H1 (cell line): ENCODE data around the gene FRMD5. TPM values are rescaled to one million over a fixed set of nuclear protein-coding genes. Genes with fewer than 3 reads are reported as not detected.
A peak's percentile ranks its signal among the peaks of the same experiment; 100 is the strongest.

Experiments
- CTCF ChIA-PET: fragments of 300-600 bp; sonication (Branson Sonifier 250); formaldehyde crosslinking; loops from one replicate; lab custom pipeline; 2021; ENCODE audit not compliant: partially characterized antibody; lab: Charles Lee
- POLR2A ChIA-PET: fragments of 300-600 bp; sonication (Branson Sonifier 250); formaldehyde crosslinking; loops from one replicate; lab custom pipeline; 2021; ENCODE audit warnings: inconsistent platforms; ENCODE audit not compliant: partially characterized antibody; lab: Charles Lee
- DNase-seq, 2 experiments: peaks; one replicate each; pipeline versions ENCODE4 v3.0.0 to v3.0.0-alpha.2; 2010 to 2022; ENCODE audit warnings: low spot score in 2 of 2, low read depth in 1 of 2, mixed read lengths in 1 of 2
- FAIRE-seq: peaks from 2 replicates; lab custom pipeline; 2011; peaks lifted over from hg19 to GRCh38; lab: Jason Lieb, UNC
- H2AFZ ChIP-seq: 2 replicates; pipeline ENCODE4 v1.8.1; 2012; ENCODE audit warnings: low read length, inconsistent platforms
- H2AK5ac ChIP-seq: 2 replicates; pipeline ENCODE4 v1.6.1; 2013; ENCODE audit warnings: low read depth, low read length
- H2BK120ac ChIP-seq: replicated peaks from 2 replicates; pipeline ENCODE3; 2013; ENCODE audit warnings: low read depth, low read length, inconsistent platforms
- H2BK12ac ChIP-seq: 2 replicates; pipeline ENCODE4 v1.6.1; 2013; ENCODE audit warnings: low read depth, low read length
- H2BK15ac ChIP-seq: 2 replicates; pipeline ENCODE4 v1.6.1; 2013; ENCODE audit warnings: low read length
- H2BK20ac ChIP-seq: 2 replicates; pipeline ENCODE4 v1.6.1; 2013; ENCODE audit warnings: low read length
- H2BK5ac ChIP-seq: 2 replicates; pipeline ENCODE4 v1.6.1; 2013; ENCODE audit warnings: low read depth, low read length
- H3K14ac ChIP-seq: 2 replicates; pipeline ENCODE4 v1.6.1; 2013; ENCODE audit warnings: inconsistent platforms; ENCODE audit not compliant: insufficient read length
- H3K18ac ChIP-seq: 2 replicates; pipeline ENCODE4 v1.6.1; 2013; ENCODE audit warnings: low read length; ENCODE audit errors: extremely low read depth
- H3K23ac ChIP-seq: 2 replicates; pipeline ENCODE4 v1.6.1; 2013; ENCODE audit warnings: inconsistent platforms; ENCODE audit not compliant: insufficient read length
- H3K23me2 ChIP-seq: 2 replicates; pipeline ENCODE4 v1.6.1; 2013; ENCODE audit warnings: low read depth, low read length
- H3K27ac ChIP-seq: 2 replicates; pipeline ENCODE4 v1.6.1; 2011; ENCODE audit warnings: low read depth, low read length, inconsistent platforms
- H3K27me3 ChIP-seq, 4 experiments: replicated peaks in 1 of 4; 1 replicate in 1 of 4; 2 replicates in 3 of 4; pipeline versions ENCODE4 v1.6.1 to v1.8.1; 2011 to 2013; ENCODE audit warnings: low read length in 3 of 4, mild to moderate bottlenecking in 3 of 4, inconsistent platforms in 2 of 4, mixed read lengths in 2 of 4, moderate library complexity in 1 of 4; ENCODE audit not compliant: control insufficient read depth in 3 of 4, insufficient read depth in 3 of 4; ENCODE audit errors: extremely low read depth in 1 of 4
- H3K36me3 ChIP-seq, 4 experiments: 2 replicates each; pipeline versions ENCODE4 v1.6.1 to v1.8.1; 2011 to 2013; ENCODE audit warnings: mild to moderate bottlenecking in 4 of 4, low read length in 3 of 4, moderate library complexity in 2 of 4, control low read depth in 1 of 4, inconsistent platforms in 1 of 4; ENCODE audit not compliant: insufficient read depth in 4 of 4, control insufficient read depth in 2 of 4
- H3K4ac ChIP-seq: replicated peaks from 2 replicates; pipeline ENCODE3; 2013; ENCODE audit warnings: low read length, low read depth, mixed read lengths, inconsistent platforms; ENCODE audit not compliant: insufficient read length
- H3K4me1 ChIP-seq, 4 experiments: replicated peaks in 1 of 4; 1 replicate in 1 of 4; 2 replicates in 3 of 4; pipeline versions ENCODE4 v1.6.1 to v1.8.1; 2011 to 2013; ENCODE audit warnings: low read length in 3 of 4, inconsistent platforms in 2 of 4, mixed read lengths in 1 of 4; ENCODE audit not compliant: insufficient read depth in 4 of 4, control insufficient read depth in 3 of 4
- H3K4me2 ChIP-seq, 2 experiments: 2 replicates each; pipeline versions ENCODE4 v1.6.1 to v1.8.1; 2011 to 2013; ENCODE audit warnings: low read depth in 2 of 2, low read length in 2 of 2, control low read depth in 1 of 2, inconsistent platforms in 1 of 2, mild to moderate bottlenecking in 1 of 2; ENCODE audit not compliant: insufficient read depth in 1 of 2
- H3K4me3 ChIP-seq, 4 experiments: fragments of 200-600, 300-600 bp in 1 of 4; sonication (generic), shearing (Covaris generic), sonication (Bioruptor Twin) in 1 of 4; 2 replicates each; pipeline versions ENCODE4 v1.5.1 to v1.8.1; 2011 to 2016; ENCODE audit warnings: low read length in 4 of 4, low read depth in 3 of 4, control low read depth in 2 of 4, inconsistent platforms in 2 of 4, mild to moderate bottlenecking in 2 of 4, mixed read lengths in 1 of 4, moderate library complexity in 1 of 4; ENCODE audit not compliant: insufficient read depth in 2 of 4; ENCODE audit errors: extremely low read depth in 1 of 4
- H3K56ac ChIP-seq: replicated peaks from 2 replicates; pipeline ENCODE3; 2013; ENCODE audit warnings: low read depth, mild to moderate bottlenecking, mixed read lengths, low read length, inconsistent platforms; ENCODE audit not compliant: insufficient read length
- H3K79me1 ChIP-seq: 2 replicates; pipeline ENCODE4 v1.6.1; 2013; ENCODE audit warnings: low read depth, low read length, control low read depth
- H3K79me2 ChIP-seq, 2 experiments: 2 replicates each; pipeline versions ENCODE4 v1.6.1 to v1.8.1; 2012 to 2013; ENCODE audit warnings: low read length in 2 of 2, mild to moderate bottlenecking in 2 of 2, inconsistent platforms in 1 of 2; ENCODE audit not compliant: insufficient read depth in 2 of 2, control insufficient read depth in 1 of 2
- H3K9ac ChIP-seq, 4 experiments: replicated peaks in 1 of 4; 1 replicate in 1 of 4; 2 replicates in 3 of 4; pipeline versions ENCODE4 v1.6.1 to v1.8.1; 2011 to 2013; ENCODE audit warnings: low read depth in 3 of 4, low read length in 3 of 4, control low read depth in 2 of 4, mild to moderate bottlenecking in 2 of 4, moderate library complexity in 2 of 4, inconsistent platforms in 1 of 4; ENCODE audit errors: extremely low read depth in 1 of 4
- H3K9me3 ChIP-seq, 2 experiments: 2 replicates each; pipeline versions ENCODE4 v1.6.1 to v1.8.1; 2012 to 2013; ENCODE audit warnings: mild to moderate bottlenecking in 2 of 2, moderate library complexity in 2 of 2, control low read depth in 1 of 2, inconsistent platforms in 1 of 2, low read depth in 1 of 2, low read length in 1 of 2, mixed read lengths in 1 of 2; ENCODE audit not compliant: insufficient read depth in 2 of 2
- H4K20me1 ChIP-seq, 2 experiments: replicated peaks in 1 of 2; 2 replicates each; pipeline versions ENCODE3 to v1.8.1; 2011 to 2013; ENCODE audit warnings: inconsistent platforms in 2 of 2, low read length in 2 of 2, mild to moderate bottlenecking in 1 of 2; ENCODE audit not compliant: insufficient read depth in 2 of 2, control insufficient read depth in 1 of 2
- H4K5ac ChIP-seq: 2 replicates; pipeline ENCODE4 v1.6.1; 2013; ENCODE audit warnings: low read length, low read depth, mixed read lengths, inconsistent platforms; ENCODE audit not compliant: insufficient read length
- H4K8ac ChIP-seq: 2 replicates; pipeline ENCODE4 v1.8.0; 2013; ENCODE audit warnings: mild to moderate bottlenecking, moderate library complexity, low read length, inconsistent platforms; ENCODE audit not compliant: insufficient read depth; ENCODE audit errors: extremely low read depth
- H4K91ac ChIP-seq: replicated peaks from 2 replicates; pipeline ENCODE3; 2013; ENCODE audit warnings: low read length, mixed read lengths, inconsistent platforms; ENCODE audit not compliant: insufficient read length
- HDAC2 ChIP-seq, 2 experiments: fragments of 300-600 bp in 1 of 2; sonication (generic) in 1 of 2; IDR thresholded peaks; 2 replicates each; pipeline ENCODE4 v1.6.1; 2011 to 2012; ENCODE audit warnings: low read depth in 2 of 2, low read length in 2 of 2, mild to moderate bottlenecking in 2 of 2, moderate library complexity in 2 of 2, borderline replicate concordance in 1 of 2, inconsistent platforms in 1 of 2
- KDM4A ChIP-seq: IDR thresholded peaks from one replicate; pipeline ENCODE4 v1.7.1; 2012; ENCODE audit warnings: low read depth, mild to moderate bottlenecking, moderate library complexity, low read length, inconsistent platforms; ENCODE audit not compliant: severe bottlenecking
- KDM5A ChIP-seq: fragments of 200-600 bp; IDR thresholded peaks from 2 replicates; pipeline ENCODE4 v1.7.1; 2012; ENCODE audit warnings: mild to moderate bottlenecking, low read length, inconsistent platforms, mixed read lengths
- YY1 ChIP-seq: IDR thresholded peaks from 2 replicates; pipeline ENCODE4 v1.6.1; 2011; ENCODE audit warnings: low read depth, mild to moderate bottlenecking, low read length
- WGBS, 2 experiments: shearing (Covaris generic) in 1 of 2; methylation state at CpG; one replicate each; pipeline versions ENCODE4 v1.1.6 to v1.1.7; 2013 to 2015; ENCODE audit warnings: low lambda C conversion rate in 2 of 2, mixed read lengths in 2 of 2, inconsistent platforms in 1 of 2, low coverage in 1 of 2, missing lambda C conversion rate in 1 of 2; ENCODE audit not compliant: insufficient replicate concordance in 2 of 2, insufficient coverage in 1 of 2, insufficient read length in 1 of 2; ENCODE audit errors: extremely low coverage in 1 of 2, missing lambda C conversion rate in 1 of 2; 5-methylcytosine and 5-hydroxymethylcytosine counted together
- long read RNA-seq, 2 experiments: library from RNA in 1 of 2; library from capped mRNA in 1 of 2; stranded (forward); transcript quantifications; one replicate each; pipeline ENCODE4 v2.0.0, GENCODE V29; 2021; ENCODE audit warnings: inconsistent platforms in 1 of 2
- polyA minus RNA-seq, 3 experiments: library from RNA; depleted of rRNA, polyadenylated mRNA; stranded (reverse); fragments of >200 nt; gene quantifications; 1 replicate in 2 of 3; 2 replicates in 1 of 3; pipeline ENCODE4 v1.2.3, GENCODE V29; 2011
- polyA plus RNA-seq, 7 experiments: library from polyadenylated mRNA; depleted of rRNA in 3 of 7; stranded (reverse) in 5 of 7; unstranded in 2 of 7; fragments of >200 nt in 5 of 7; fragments of 200-250 nt in 2 of 7; gene quantifications; 1 replicate in 5 of 7; 2 replicates in 1 of 7; 4 replicates in 1 of 7; pipeline versions ENCODE4 v1.2.1 to v1.2.3, GENCODE V29; 2011 to 2013; ENCODE audit warnings: missing spikeins in 2 of 7, mixed read lengths in 2 of 7
- total RNA-seq: library from RNA; stranded (reverse); fragmentation: NEBNext Ultra II Directional; extraction: Animal tissue kit (Norgen Biotek cat#: 25700); gene quantifications from 2 replicates; pipeline ENCODE4 v1.2.1, GENCODE V29; 2021
- TF ChIP-seq, protein P1 (sequence below): IDR thresholded peaks from 2 replicates; pipeline ENCODE4 v1.6.1; 2012; ENCODE audit warnings: inconsistent platforms
- TF ChIP-seq, protein P2 (sequence below), 3 experiments: IDR thresholded peaks; 1 replicate in 2 of 3; 2 replicates in 1 of 3; pipeline versions ENCODE4 v1.5.1 to v1.6.1; 2011; ENCODE audit warnings: low read length in 3 of 3, mild to moderate bottlenecking in 3 of 3, inconsistent platforms in 2 of 3, low read depth in 1 of 3, moderate library complexity in 1 of 3; ENCODE audit not compliant: insufficient read depth in 1 of 3; ENCODE audit errors: control extremely low read depth in 1 of 3

The FRMD5 gene
- total RNA-seq = 10.2 and 12.6 TPM in 2 replicates
- polyA plus RNA-seq (2011; rRNA removed) = 10.1 and 12.6 TPM in 2 replicates
- 8.2 TPM for polyA plus RNA-seq (2011; cell fraction: cytosol; rRNA removed)
- 16.8 TPM for polyA plus RNA-seq (2011; cell fraction: nucleus; rRNA removed)
- polyA plus RNA-seq (2012, experiment 1 of 2) = 6.9 to 9.0 TPM (median 7.9 TPM) in 4 replicates
- 2.5 TPM for polyA plus RNA-seq (2012, experiment 2 of 2)
- 5.0 TPM for polyA plus RNA-seq (2013, experiment 1 of 2)
- 5.5 TPM for polyA plus RNA-seq (2013, experiment 2 of 2)
- 10.9 and 17.9 TPM in 2 replicates for polyA minus RNA-seq (2011; rRNA and poly(A)+ RNA removed)
- 7.7 TPM for polyA minus RNA-seq (2011; cell fraction: cytosol; rRNA and poly(A)+ RNA removed)
- 11.9 TPM for polyA minus RNA-seq (2011; cell fraction: nucleus; rRNA and poly(A)+ RNA removed)
- long read RNA-seq, experiment 1, partial matches to known transcripts = 3 of 6 reads
- long read RNA-seq, experiment 1, other reads (novel, unspliced or antisense) = 3 of 6 reads
- long read RNA-seq, experiment 2, partial matches to known transcripts = 0 of 3 reads
- long read RNA-seq, experiment 2, other reads (novel, unspliced or antisense) = 3 of 3 reads

DNA sequence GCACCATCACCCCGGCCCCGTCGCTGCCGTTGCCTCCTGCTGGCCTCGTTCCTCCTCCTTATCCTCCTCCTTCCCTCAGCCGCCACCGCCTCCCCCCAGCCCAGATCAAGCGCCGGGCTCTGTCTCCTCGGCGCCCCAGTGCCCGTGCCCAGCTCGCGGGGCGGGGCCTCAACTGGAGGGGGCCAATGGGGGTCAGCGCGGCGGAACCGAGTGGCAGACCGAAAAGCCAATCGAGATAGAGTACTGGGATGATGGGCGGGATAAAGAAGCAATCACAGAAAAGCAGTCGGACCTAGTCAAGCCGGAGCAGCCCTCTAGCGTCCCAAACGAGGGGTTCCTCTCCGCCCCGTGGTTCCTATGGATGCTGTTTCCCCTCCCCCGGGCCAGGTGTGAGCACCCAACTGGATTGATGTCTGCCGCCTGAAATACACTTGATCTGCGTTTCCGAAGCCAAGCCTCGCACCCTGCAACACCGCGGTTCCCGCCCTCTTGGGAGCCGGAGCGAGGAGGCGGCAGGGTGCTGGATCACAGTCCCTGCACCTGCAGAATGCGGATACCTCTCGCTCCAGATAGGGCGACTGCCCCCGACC, at the start of gene FRMD5:
FRMD5 (minus strand) TSS at position 121 of the 590 bp plus-strand sequence.
- H3K9ac ChIP-seq = peak within 1 kb of the TSS; percentile 9 to 68 (median 50)
- DNase-seq (peak; percentile 91 to 98), FAIRE-seq (peak; percentile 87)
- peak within 1 kb of the TSS; percentile 77 for H4K91ac ChIP-seq
- no peak within 1 kb of the TSS for H3K4ac ChIP-seq
- no peaks in the 10 kb centered on the region for H3K36me3 ChIP-seq
- no peak within 1 kb of the TSS for H2BK120ac ChIP-seq
- H2AFZ ChIP-seq = peak within 1 kb of the TSS; percentile 88
- peaks cover 0 to 19% of the 10 kb centered on the region in 2 experiments; a peak in 2 of 4 replicates for H3K79me2 ChIP-seq
- peak within 1 kb of the TSS; percentile 66 for H3K18ac ChIP-seq
- no peak within 1 kb of the TSS for H3K23ac ChIP-seq
- H2AK5ac ChIP-seq = no peak within 1 kb of the TSS
- no peak within 1 kb of the TSS; the same call in 1 of the 2 replicates for H4K8ac ChIP-seq
- H3K4me1 ChIP-seq = peaks cover 0 to 2% (median 0%) of the 10 kb centered on the region in 4 experiments; a peak in 3 of 7 replicates
- H3K4me3 ChIP-seq = peak within 1 kb of the TSS; percentile 62 to 77 (median 68)
- 6% methylated on average over 32 of the region's 43 CpGs; no CpG with 5 or more reads in 1 of the 2 experiments for WGBS, 2 experiments
- no peaks in the 10 kb centered on the region for H3K79me1 ChIP-seq
- H2BK15ac ChIP-seq = no peak within 1 kb of the TSS
- H3K56ac ChIP-seq = peak within 1 kb of the TSS; percentile 26
- no peak within 1 kb of the TSS for H3K14ac ChIP-seq
- POLR2A ChIA-PET = interaction anchor here (0.6 to 1.5 kb wide), 4 partner anchors 12 to 316 kb away, joined by 3 read pairs; no protein-coding TSS in a partner anchor
- CTCF ChIA-PET = interaction anchor here (0.6 to 1.4 kb wide), 5 partner anchors 13 to 156 kb away, joined by 3 to 4 read pairs (median 4); no protein-coding TSS in a partner anchor
- H2BK12ac ChIP-seq = no peak within 1 kb of the TSS
- H3K23me2 ChIP-seq = peaks cover 8% of the 10 kb centered on the region
- H4K20me1 ChIP-seq = peaks cover 0 to 3% of the 10 kb centered on the region in 2 experiments
- H2BK5ac ChIP-seq = peak within 1 kb of the TSS; percentile 36; the same call in 1 of the 2 replicates
- no peaks in the 10 kb centered on the region for H3K9me3 ChIP-seq
- H3K4me2 ChIP-seq = peak within 1 kb of the TSS; percentile 85 to 88
- H2BK20ac ChIP-seq = no peak within 1 kb of the TSS
- H3K27me3 ChIP-seq = no peaks in the 10 kb centered on the region
- H3K27ac ChIP-seq = no peak within 1 kb of the TSS; the same call in 1 of the 2 replicates
- peak within 1 kb of the TSS; percentile 82 for H4K5ac ChIP-seq
- TF ChIP-seq, protein P1, sequence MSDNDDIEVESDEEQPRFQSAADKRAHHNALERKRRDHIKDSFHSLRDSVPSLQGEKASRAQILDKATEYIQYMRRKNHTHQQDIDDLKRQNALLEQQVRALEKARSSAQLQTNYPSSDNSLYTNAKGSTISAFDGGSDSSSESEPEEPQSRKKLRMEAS = peak; percentile 81
- TF ChIP-seq HDAC2 (IDR thresholded peaks at IDR 0.05; ENCODE audit: borderline replicate concordance in 1 of 2, low read depth in 2 of 2, low read length in 2 of 2) = no peak
- TF ChIP-seq, protein P2, sequence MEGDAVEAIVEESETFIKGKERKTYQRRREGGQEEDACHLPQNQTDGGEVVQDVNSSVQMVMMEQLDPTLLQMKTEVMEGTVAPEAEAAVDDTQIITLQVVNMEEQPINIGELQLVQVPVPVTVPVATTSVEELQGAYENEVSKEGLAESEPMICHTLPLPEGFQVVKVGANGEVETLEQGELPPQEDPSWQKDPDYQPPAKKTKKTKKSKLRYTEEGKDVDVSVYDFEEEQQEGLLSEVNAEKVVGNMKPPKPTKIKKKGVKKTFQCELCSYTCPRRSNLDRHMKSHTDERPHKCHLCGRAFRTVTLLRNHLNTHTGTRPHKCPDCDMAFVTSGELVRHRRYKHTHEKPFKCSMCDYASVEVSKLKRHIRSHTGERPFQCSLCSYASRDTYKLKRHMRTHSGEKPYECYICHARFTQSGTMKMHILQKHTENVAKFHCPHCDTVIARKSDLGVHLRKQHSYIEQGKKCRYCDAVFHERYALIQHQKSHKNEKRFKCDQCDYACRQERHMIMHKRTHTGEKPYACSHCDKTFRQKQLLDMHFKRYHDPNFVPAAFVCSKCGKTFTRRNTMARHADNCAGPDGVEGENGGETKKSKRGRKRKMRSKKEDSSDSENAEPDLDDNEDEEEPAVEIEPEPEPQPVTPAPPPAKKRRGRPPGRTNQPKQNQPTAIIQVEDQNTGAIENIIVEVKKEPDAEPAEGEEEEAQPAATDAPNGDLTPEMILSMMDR (IDR thresholded peaks at IDR 0.05; ENCODE audit: control extremely low read depth in 1 of 3, insufficient read depth in 1 of 3, low read depth in 1 of 3, low read length in 3 of 3) = peak; percentile 17 to 54 (median 42); a peak in 2 of 4 replicates
- 0 out of 2 replicates have a peak, but pooled peaks have one; percentile 51 for TF ChIP-seq YY1
- TF ChIP-seq KDM4A = peak; percentile 15
- no peak for TF ChIP-seq KDM5A
